NK-92 treated with Interleukin-12 subunit alpha and Interleukin-12 subunit beta, amount 100 ng/mL, for 24 hours (cell line): ENCODE data around the gene WWC2.
"Not testable (repeated sequence)": the region's sequence is repeated elsewhere in the genome, so short reads cannot be mapped to it uniquely, and the experiment has no call there.

Experiments used
- DNase-seq: peaks from one replicate; lab custom pipeline; 2025; lab: John Stamatoyannopoulos, UW

The WWC2 gene

DNA sequence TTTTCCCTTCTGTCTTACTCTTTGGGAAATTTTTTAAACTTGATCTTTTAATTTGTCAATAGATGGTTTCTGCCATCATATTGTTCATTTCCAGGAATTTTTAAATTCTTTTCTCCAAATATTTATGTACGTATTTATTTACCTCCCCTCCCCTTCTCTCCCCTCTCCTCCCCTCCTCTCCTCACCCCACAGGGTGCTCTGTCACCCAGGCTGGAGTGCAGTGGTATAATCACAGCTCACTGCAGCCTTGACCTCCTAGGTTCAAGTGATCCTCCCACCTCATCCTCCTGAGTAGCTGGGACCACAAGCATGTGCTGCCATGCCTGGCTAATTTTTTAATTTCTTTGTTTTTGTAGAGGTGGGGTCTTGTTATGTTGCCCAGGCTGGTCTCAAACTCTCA is 73.8 kb downstream of the WWC2 start:
- no peak for DNase-seq

GRCh38 chr4:183173580-183174526 is 74.8 kb downstream of the WWC2 start:
- no peak for DNase-seq

GRCh38 chr4:183175631-183176232 is 76.7 kb downstream of the WWC2 start:
- no peak for DNase-seq

- no peak for DNase-seq
These were observed 77.9 kb downstream of the WWC2 start for GRCh38 chr4:183177001-183177400.

GRCh38 chr4:183178201-183178600 is 79.1 kb downstream of the WWC2 start:
- no peak for DNase-seq

DNA sequence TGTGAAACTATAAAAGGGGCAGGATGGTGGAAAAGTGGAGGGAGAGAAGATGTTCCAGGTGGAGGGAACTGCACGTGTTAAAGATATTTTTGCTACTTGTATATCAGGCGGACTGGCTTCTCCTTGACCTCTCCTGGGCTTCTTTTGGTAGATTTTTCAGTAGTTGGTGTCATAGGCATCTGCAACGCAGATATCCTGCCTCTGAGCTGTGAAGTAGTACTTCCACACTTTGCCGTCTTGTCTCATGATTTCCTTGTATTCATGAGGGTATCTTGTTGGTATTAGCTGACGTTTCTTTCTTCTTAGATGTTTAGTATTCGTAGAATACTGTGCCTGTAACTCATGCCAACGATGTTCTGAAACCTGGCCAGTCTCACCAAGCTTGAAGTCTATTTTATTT is 81.0 kb downstream of the WWC2 start:
- DNase-seq = no peak

DNA sequence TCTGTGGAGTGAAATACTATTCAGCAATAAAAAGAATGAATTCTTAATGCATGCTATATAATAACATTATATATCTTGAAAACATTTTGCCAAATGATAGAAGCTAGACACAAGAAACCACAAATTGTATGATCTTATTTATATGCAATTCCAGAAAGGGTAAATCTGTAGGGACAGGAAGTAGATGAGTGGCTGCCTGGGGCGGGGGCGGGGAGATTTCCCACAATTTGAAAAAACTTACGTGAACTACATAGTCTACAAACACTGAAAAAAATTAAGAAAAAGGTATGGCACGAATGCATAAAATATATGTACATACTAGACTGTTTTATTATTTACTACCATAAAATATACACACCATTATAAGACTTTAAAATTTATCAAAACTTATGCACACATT is 81.6 kb downstream of the WWC2 start:
- no peak for DNase-seq

GRCh38 chr4:183181081-183181480 is 82.0 kb downstream of the WWC2 start:
- DNase-seq = no peak

DNA sequence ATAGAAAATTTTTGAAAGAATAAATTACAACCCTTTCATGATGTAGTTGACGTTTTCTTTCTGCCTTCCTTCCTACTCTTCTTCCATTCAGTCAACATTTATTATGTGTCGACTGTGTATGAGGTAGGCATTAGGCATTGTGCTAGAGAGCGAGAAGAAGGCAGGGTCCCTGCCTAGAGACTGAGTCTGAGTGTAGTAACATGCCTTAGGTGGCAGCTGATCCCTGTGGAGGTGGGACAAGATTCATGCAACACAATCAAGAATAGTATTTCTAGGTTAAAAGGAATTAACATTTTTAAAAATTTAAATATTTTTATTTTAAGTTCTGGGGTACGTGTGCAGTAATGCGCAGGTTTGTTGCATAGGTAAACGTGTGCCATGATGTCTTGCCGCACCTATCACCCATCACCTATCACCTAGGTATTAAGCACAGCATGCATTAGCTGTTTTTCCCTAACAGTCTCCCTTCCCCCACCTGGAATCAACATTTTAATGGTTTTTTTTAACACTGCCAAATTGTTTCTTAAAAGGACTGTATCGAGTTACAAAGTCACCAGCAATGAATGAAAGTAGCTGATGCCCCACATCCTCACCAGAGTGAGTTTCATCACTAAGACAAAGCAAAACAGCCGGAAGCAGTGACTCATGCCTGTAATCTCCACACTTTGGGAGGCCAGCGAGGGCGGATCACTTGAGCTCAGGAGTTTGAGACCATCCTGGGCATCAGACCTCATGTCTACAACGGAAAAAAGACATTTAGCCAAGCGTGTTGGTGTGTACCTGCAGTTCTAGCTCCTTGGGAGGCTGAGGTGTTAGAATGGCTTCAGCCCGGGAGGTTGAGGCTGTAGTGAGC is 84.0 kb downstream of the WWC2 start:
- DNase-seq = peak; percentile 22

- no peak for DNase-seq
These were observed 85.0 kb downstream of the WWC2 start for GRCh38 chr4:183183906-183184535.

GRCh38 chr4:183185018-183185417 is 86.0 kb downstream of the WWC2 start:
- no peak for DNase-seq

GRCh38 chr4:183185559-183185958 is 86.5 kb downstream of the WWC2 start:
- no peak for DNase-seq

DNA sequence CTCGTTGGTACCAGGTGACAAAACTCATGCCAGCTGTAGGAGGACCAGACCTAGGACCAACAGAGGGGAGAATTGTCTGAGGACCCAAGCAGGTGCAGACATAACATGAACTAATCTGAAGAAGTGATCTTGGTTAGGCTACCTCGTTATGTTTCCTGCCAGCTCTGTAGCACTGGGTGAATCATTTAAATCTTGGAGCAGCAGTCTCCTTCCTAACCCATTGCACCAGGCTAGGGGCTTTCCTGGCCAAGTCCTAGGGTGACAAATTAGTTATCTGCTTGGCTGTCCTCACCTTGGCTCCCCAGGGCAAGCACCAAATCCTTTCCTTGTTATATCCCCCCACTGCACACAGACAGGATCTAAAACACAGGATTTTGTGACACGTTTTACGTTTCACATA is 87.8 kb downstream of the WWC2 start:
- no peak for DNase-seq

DNA sequence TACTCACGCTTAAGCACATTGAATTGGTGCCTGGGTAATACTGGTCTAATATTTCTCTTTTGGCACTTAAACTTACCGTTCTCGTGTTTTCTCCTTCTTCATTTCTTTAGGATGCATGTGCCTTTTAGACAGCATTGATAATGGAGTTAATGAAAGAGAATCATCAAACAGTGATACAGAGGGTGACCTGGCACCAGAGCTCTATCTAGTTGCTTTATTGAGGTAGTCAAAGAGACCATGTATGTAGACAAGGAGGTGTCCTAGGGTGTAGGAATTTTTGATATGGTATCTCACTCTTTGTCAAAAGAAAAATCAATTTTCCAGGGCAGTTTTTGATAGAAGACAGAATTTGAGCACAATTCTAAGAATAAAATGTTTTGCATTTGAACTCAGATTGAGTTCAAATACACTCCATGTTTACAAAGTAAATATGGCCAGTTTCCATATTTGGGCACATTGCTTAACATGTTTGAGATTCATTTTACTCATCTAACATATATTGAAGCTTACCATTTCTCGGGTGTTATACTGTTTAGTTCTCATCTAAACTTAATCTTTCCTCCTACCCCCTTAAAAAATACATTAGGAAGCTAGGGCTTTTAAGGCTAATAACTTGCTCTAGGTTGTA is 92.0 kb downstream of the WWC2 start:
- no peak for DNase-seq

DNA sequence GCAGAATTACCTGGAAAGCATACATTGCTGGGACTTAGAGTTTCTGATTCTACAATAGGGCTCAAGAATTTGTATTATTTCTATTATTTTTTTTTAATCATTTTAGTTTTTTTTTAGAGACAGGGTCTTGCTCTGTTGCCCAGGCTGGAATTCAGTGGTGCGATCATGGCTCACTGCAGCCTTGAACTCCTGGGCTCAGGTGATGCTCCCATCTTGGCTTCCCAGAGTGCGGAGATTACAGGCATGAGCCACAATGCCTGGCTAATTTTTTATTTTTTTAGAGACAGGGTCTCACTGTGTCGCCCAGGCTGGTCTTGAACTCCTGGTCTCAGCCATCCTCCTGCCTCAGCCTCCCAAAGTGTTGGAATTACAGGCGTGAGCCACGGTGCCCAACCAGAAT is 92.6 kb downstream of the WWC2 start:
- DNase-seq = no peak

- DNase-seq = no peak
These were observed 93.5 kb downstream of the WWC2 start for GRCh38 chr4:183192571-183192970.

GRCh38 chr4:183193730-183194338 is 94.8 kb downstream of the WWC2 start:
- DNase-seq = not testable (repeated sequence)

DNA sequence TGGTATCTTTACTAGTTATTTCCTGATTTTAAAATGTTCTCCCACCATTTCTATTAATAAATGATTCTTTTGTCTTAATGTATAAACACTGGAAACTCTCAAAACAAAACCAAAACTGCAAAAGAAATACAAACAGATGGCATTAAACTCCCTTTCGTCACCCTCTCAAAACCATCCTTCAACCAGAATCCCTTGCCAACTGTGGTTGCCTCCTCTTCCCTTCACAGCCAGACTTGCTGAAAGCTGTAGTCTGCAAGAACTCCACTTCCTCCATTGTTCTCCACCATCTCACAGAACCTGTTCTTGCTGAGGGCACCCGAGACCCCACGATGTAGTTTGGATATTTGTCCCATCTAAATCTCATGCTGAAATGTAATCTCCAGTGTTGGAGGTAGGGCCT is 96.5 kb downstream of the WWC2 start:
- DNase-seq = no peak

DNA sequence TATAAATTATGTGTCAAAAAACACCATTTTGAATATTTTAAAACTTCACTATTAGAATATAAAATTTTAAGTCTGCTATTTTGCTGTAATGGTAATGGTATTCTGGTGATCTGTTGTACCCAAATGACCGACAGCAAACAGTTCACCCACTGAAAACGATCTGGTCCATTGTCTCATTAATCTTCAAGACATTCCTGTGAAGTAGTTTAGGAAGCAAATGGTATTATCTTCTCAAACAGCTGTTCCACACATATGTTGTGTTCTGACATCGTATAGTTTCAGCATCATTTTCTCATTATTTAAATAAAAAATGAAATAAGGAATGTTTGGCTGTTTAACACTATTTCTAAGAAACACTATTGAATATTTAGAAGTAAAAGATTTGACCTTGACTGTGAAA is 98.1 kb downstream of the WWC2 start:
- DNase-seq = no peak

DNA sequence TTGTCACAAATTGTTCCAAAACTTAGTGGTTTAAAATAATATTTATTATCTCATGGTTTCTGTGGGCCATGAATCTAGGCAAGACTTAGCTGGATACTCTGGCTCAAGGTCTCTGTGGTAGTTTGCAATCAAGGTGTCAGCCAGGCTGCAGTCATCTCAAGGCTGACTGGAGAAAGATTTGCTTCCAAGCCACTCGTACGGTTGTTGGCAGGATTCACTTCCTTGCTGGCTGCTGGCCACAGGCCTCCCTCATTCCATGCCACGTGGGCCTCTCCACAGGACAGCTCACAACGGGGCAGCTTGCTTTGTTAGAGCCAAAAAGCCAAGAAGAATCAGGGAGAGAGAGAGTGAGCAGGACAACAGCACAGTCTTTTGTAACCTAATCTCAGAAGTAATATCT is 101.4 kb downstream of the WWC2 start:
- no peak for DNase-seq

DNA sequence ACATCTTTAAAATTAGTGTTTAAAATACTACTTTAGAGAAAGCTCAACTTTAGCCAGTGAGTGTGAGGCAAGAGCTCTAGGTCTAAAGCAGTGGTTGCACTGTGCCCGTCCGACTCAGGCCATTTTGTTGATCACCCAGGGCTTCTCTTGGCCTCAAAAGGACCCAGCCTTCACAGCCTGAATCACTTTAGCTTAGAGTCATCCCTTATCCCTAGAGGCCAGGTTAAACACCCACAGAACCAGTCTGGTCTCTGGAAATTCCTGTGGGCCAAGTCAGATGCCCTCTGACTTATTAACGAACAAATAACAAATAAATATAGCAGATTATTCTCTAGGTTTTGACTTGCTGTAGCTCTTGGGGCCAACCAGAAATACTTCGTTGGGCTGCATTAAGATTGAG is 102.3 kb downstream of the WWC2 start:
- DNase-seq = no peak
